SK-N-SH (cell line): Measurements from ENCODE around the gene DNMT3A. TPM values are rescaled to one million over a fixed set of nuclear protein-coding genes. Genes with fewer than 3 reads are reported as not detected.

Experiments
- CTCF ChIA-PET: fragments of 300-600, 350-600 bp; formaldehyde crosslinking; extraction: SDS; loops from one replicate; lab custom pipeline; 2021; lab: Yijun Ruan, JAX
- POLR2A ChIA-PET: fragments of 350-600 bp; sonication (Branson Sonifier 250); formaldehyde crosslinking; extraction: SDS; loops from one replicate; lab custom pipeline; 2020; ENCODE audit warnings: antibody characterized with exemption, inconsistent platforms; lab: Yijun Ruan, JAX
- DNase-seq: peaks from one replicate; pipeline ENCODE4 v3.0.0; 2012
- H2AFZ ChIP-seq: fragments of 200-600 bp; sonication (generic); 2 replicates; pipeline ENCODE4 v1.8.1; 2016; ENCODE audit warnings: antibody characterized with exemption, mild to moderate bottlenecking, low read depth
- H3F3A ChIP-seq: fragments of 200-600 bp; sonication (generic); replicated peaks from 2 replicates; pipeline ENCODE3; 2016; ENCODE audit warnings: antibody characterized with exemption, mild to moderate bottlenecking; ENCODE audit not compliant: insufficient read depth
- H3K27ac ChIP-seq, 2 experiments: fragments of 200-500 bp in 1 of 2; fragments of 200-600 bp in 1 of 2; sonication (Bioruptor generic) in 1 of 2; sonication (generic), shearing (Covaris generic) in 1 of 2; 2 replicates each; pipeline versions ENCODE4 v1.5.1 to v1.6.1; 2014 to 2016; ENCODE audit warnings: low read depth in 2 of 2, inconsistent platforms in 1 of 2, low read length in 1 of 2, mild to moderate bottlenecking in 1 of 2, mixed read lengths in 1 of 2
- H3K27me3 ChIP-seq: fragments of 200-600 bp; sonication (generic), shearing (Covaris generic); 2 replicates; pipeline ENCODE4 v1.6.1; 2016; ENCODE audit warnings: mixed run types; ENCODE audit not compliant: insufficient read depth
- H3K36me3 ChIP-seq, 2 experiments: fragments of 200-500 bp in 1 of 2; fragments of 200-600 bp in 1 of 2; sonication (Bioruptor generic) in 1 of 2; sonication (generic) in 1 of 2; replicated peaks in 1 of 2; 2 replicates each; pipeline versions ENCODE3 to v1.5.1; 2014 to 2016; ENCODE audit warnings: low read length in 1 of 2, mild to moderate bottlenecking in 1 of 2; ENCODE audit not compliant: insufficient read depth in 2 of 2, control insufficient read depth in 1 of 2
- H3K4me1 ChIP-seq, 2 experiments: fragments of 200-500 bp in 1 of 2; fragments of 200-600 bp in 1 of 2; sonication (Bioruptor generic) in 1 of 2; sonication (generic), shearing (Covaris generic) in 1 of 2; 2 replicates each; pipeline versions ENCODE4 v1.5.1 to v1.6.1; 2014 to 2016; ENCODE audit warnings: low read depth in 1 of 2, low read length in 1 of 2, mixed run types in 1 of 2; ENCODE audit not compliant: insufficient read depth in 2 of 2, control insufficient read depth in 1 of 2
- H3K4me2 ChIP-seq: fragments of 200-600 bp; sonication (generic), shearing (Covaris generic); 2 replicates; pipeline ENCODE4 v1.6.1; 2017; ENCODE audit warnings: mixed run types
- H3K4me3 ChIP-seq, 2 experiments: fragments of 200-500 bp in 1 of 2; fragments of 200-600 bp in 1 of 2; sonication (Bioruptor generic) in 1 of 2; sonication (generic), shearing (Covaris generic) in 1 of 2; 2 replicates each; pipeline versions ENCODE4 v1.5.1 to v1.8.1; 2014 to 2016; ENCODE audit warnings: low read depth in 2 of 2, inconsistent platforms in 1 of 2, low read length in 1 of 2, mild to moderate bottlenecking in 1 of 2, mixed read lengths in 1 of 2, moderate library complexity in 1 of 2
- H3K79me2 ChIP-seq: fragments of 200-600 bp; sonication (generic); 2 replicates; pipeline ENCODE4 v1.8.1; 2017; ENCODE audit warnings: mild to moderate bottlenecking; ENCODE audit not compliant: insufficient read depth
- H3K9ac ChIP-seq: fragments of 200-600 bp; sonication (generic); 2 replicates; pipeline ENCODE4 v1.6.1; 2017; ENCODE audit warnings: mixed run types
- H3K9me2 ChIP-seq: fragments of 200-600 bp; sonication (generic); 2 replicates; pipeline ENCODE4 v1.6.1; 2017; ENCODE audit warnings: mixed run types
- H3K9me3 ChIP-seq: fragments of 200-600 bp; sonication (generic); 2 replicates; pipeline ENCODE4 v1.6.1; 2017; ENCODE audit warnings: mixed run types, mild to moderate bottlenecking, moderate library complexity
- H4K20me1 ChIP-seq: fragments of 200-600 bp; sonication (generic); 2 replicates; pipeline ENCODE4 v1.6.1; 2017; ENCODE audit warnings: mild to moderate bottlenecking, mixed run types; ENCODE audit not compliant: insufficient read depth
- CTCF ChIP-seq: fragments of 200-600 bp; sonication (generic); IDR thresholded peaks from 2 replicates; pipeline ENCODE4 v1.6.1; 2017; ENCODE audit warnings: antibody characterized with exemption, mild to moderate bottlenecking, moderate library complexity
- EZH2phosphoT487 ChIP-seq: fragments of 200-600 bp; sonication (generic); IDR thresholded peaks from 2 replicates; pipeline ENCODE4 v1.6.1; 2017; ENCODE audit warnings: low read depth, mixed run types, mild to moderate bottlenecking, antibody characterized with exemption, moderate library complexity, borderline replicate concordance
- FOSL2 ChIP-seq: IDR thresholded peaks from 2 replicates; pipeline ENCODE4 v1.4.0; 2012; ENCODE audit warnings: low read depth, mild to moderate bottlenecking, moderate library complexity, borderline replicate concordance
- FOXJ3 ChIP-seq: sonication (generic); formaldehyde crosslinking; IDR thresholded peaks from 2 replicates; pipeline ENCODE4 v1.5.1; 2020; ENCODE audit warnings: mild to moderate bottlenecking, missing genetic modification reagents
- FOXM1 ChIP-seq: IDR thresholded peaks from 2 replicates; pipeline ENCODE4 v1.4.0; 2012; ENCODE audit warnings: low read depth, mild to moderate bottlenecking
- GABPA ChIP-seq: IDR thresholded peaks from 2 replicates; pipeline ENCODE4 v1.4.0; 2012; ENCODE audit warnings: low read depth, mild to moderate bottlenecking
- IRF3 ChIP-seq: fragments of 150-350 bp; IDR thresholded peaks from 2 replicates; pipeline ENCODE4 v1.6.1; 2016; ENCODE audit warnings: mild to moderate bottlenecking, low read depth, low read length
- MAX ChIP-seq: IDR thresholded peaks from 2 replicates; pipeline ENCODE4 v1.4.0; 2012; ENCODE audit warnings: low read depth
- MEF2A ChIP-seq: IDR thresholded peaks from 2 replicates; pipeline ENCODE4 v1.4.0; 2012; ENCODE audit warnings: low read depth, borderline replicate concordance
- NFIC ChIP-seq: IDR thresholded peaks from 2 replicates; pipeline ENCODE4 v1.4.0; 2012; ENCODE audit warnings: borderline replicate concordance
- NRF1 ChIP-seq: IDR thresholded peaks from 2 replicates; pipeline ENCODE4 v1.6.1; 2012; ENCODE audit warnings: low read depth, mild to moderate bottlenecking, low read length
- POLR2AphosphoS5 ChIP-seq: IDR thresholded peaks from 2 replicates; pipeline ENCODE4 v1.6.1; 2012; ENCODE audit warnings: low read depth, low read length
- RAD21 ChIP-seq: IDR thresholded peaks from 2 replicates; pipeline ENCODE4 v1.6.1; 2012; ENCODE audit warnings: mild to moderate bottlenecking, low read length
- RCOR1 ChIP-seq: fragments of 150-350 bp; IDR thresholded peaks from 2 replicates; pipeline ENCODE4 v1.6.1; 2017; ENCODE audit warnings: antibody characterized with exemption, low read length
- RFX5 ChIP-seq: IDR thresholded peaks from 2 replicates; pipeline ENCODE4 v1.6.1; 2012; ENCODE audit warnings: mild to moderate bottlenecking, improper control_type of control experiment, low read length
- SIN3A ChIP-seq: IDR thresholded peaks from 2 replicates; pipeline ENCODE4 v1.6.1; 2012; ENCODE audit warnings: low read depth, mild to moderate bottlenecking, low read length, moderate library complexity, borderline replicate concordance
- USF1 ChIP-seq: IDR thresholded peaks from 2 replicates; pipeline ENCODE4 v1.4.0; 2012; ENCODE audit warnings: low read depth, borderline replicate concordance
- USF2 ChIP-seq: fragments of 150-350 bp; IDR thresholded peaks from 2 replicates; pipeline ENCODE4 v1.6.1; 2017; ENCODE audit warnings: antibody characterized with exemption, low read length, low read depth, borderline replicate concordance
- YY1 ChIP-seq: IDR thresholded peaks from 2 replicates; pipeline ENCODE4 v1.4.0; 2012; ENCODE audit warnings: low read depth, mild to moderate bottlenecking
- ZBTB33 ChIP-seq: IDR thresholded peaks from 2 replicates; pipeline ENCODE4 v1.4.0; 2012; ENCODE audit warnings: low read depth, borderline replicate concordance
- WGBS: methylation state at CpG from one replicate; pipeline ENCODE4 v1.1.6; 2017; ENCODE audit warnings: low lambda C conversion rate; 5-methylcytosine and 5-hydroxymethylcytosine counted together
- polyA plus RNA-seq, 3 experiments: library from polyadenylated mRNA; depleted of rRNA; stranded (reverse); fragments of >200 nt; gene quantifications; 2 replicates each; pipeline ENCODE4 v1.2.3, GENCODE V29; 2012

The DNMT3A gene
- polyA plus RNA-seq, 1 of the 3 experiments (the other 2 are of a cell fraction) = 5.6 TPM

GRCh38 chr2:25336383-25336841 lies 5.3 kb downstream of the DNMT3A start:
- H3K36me3 ChIP-seq = peaks cover 0 to 3% of the 10 kb centered on the region in 2 experiments
- peak overlapping the region in 1 of 2 experiments; percentile 89; a peak in 2 of 4 replicates for H3K27ac ChIP-seq
- no peak overlapping the region for H3K9ac ChIP-seq
- POLR2A ChIA-PET = interaction anchor here (0.6 to 3.1 kb wide), 5 partner anchors 22 to 107 kb away, joined by 3 to 20 read pairs (median 5); no protein-coding TSS in a partner anchor
- H3K27me3 ChIP-seq = no peaks in the 10 kb centered on the region
- H3K4me3 ChIP-seq = no peak overlapping the region
- WGBS = 90% methylated on average over 10 of the region's 10 CpGs
- no peaks in the 10 kb centered on the region for H3K9me2 ChIP-seq
- H2AFZ ChIP-seq = no peak overlapping the region
- CTCF ChIA-PET = interaction anchor here (1.2 to 11.3 kb wide), 6 partner anchors 10 to 79 kb away, joined by 3 to 117 read pairs (median 5); no protein-coding TSS in a partner anchor
- TF ChIP-seq SIN3A (no peak), RAD21 (no peak), FOXM1 (no peak), ZBTB33 (no peak), POLR2AphosphoS5 (no peak), FOXJ3 (CRISPR knock-in tag) (no peak), NFIC (no peak), NRF1 (no peak), GABPA (no peak), MAX (no peak), YY1 (no peak), FOSL2 (no peak), EZH2phosphoT487 (no peak), USF2 (no peak), IRF3 (no peak), CTCF (no peak), MEF2A (no peak), RCOR1 (no peak), RFX5 (no peak), USF1 (no peak)
- DNase-seq = peak; percentile 69
- no peaks in the 10 kb centered on the region for H3K9me3 ChIP-seq
- peaks cover 20% of the 10 kb centered on the region; the same call in 1 of the 2 replicates for H3K79me2 ChIP-seq
- H3K4me2 ChIP-seq = no peak overlapping the region
- no peaks in the 10 kb centered on the region for H3F3A ChIP-seq
- H3K4me1 ChIP-seq = peaks cover 4 to 85% of the 10 kb centered on the region in 2 experiments; a peak in 2 of 4 replicates
- H4K20me1 ChIP-seq = peaks cover 84% of the 10 kb centered on the region
